ENCODE data around the gene RANBP9.

The RANBP9 gene

DNA sequence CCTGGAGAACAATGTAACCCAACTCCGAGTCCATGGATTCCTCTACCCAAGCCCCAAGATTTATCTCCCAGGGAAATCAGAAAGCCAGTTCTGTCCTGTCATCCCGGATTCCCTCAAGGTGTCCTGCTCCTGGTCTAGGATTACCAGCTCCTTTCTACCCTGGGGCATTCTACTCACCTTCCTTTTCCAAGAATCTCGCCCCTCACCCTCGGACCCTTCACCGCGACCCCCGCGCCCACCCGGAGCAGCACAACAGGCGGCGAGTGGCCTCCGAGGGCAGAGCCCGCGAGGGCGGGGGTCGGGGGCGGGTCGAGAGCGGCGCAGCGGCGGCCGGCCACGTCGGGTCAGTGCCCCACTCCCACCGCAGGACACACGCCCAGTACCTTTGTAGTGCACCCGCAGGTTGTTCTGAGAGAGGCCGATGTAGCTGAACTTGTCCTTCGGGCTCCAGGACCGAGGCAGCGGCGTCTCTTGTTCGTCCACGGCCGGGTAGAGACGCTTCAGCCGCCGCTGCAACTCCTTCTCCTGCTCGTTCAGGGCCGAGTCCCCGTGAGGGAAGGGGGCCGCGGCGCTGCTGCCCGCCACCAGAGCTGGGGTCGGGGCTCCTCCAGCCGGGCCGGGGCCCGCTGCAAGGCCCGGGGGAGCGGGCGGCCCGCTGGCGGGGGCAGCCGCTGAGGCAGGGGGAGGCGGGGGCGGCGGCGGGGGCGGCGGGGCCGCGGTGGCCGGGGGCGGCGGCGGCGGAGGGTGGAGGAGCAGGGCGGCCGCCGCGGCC is 897 bp downstream of the RANBP9 start:
- no peak for ATAC-seq

DNA sequence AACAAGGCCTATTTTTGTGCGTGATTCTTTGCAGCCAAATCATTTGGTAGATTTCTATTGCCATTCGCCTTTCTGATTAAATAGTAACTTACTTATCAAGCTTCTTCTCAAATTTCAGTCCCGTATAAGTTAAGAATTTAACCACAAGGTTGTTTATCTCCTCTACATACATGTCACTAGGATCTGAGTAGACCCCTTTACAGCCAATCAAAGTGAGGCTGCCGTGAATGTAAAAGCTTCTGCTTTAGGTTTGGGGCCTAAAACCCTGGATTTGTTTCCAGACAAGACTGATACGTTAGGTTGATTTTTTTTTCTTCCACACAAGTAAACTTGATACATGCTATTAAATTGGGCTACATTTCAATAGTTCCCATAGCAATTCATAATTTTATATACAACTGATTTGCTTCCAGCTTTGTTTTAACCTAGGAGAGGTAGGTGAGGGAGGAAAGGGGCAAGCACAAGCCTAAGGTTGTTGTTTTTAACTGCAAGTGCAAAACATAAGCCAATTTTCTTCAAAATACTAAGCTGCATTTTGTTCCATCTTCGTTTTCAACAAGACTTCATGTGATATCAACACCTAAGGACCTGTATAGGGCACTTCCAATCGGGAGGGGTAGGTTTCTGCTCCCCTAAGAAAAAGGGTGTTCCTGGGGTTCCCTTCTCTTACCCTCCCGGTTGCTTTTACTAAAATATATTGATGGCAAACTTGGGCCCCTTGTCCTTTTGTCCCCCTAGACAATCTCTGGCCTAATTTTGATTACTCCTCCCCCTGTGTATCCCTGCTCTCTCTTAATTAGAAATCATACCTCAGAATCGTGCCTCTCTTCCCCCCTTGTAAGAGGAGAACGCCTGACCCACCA is 1.7 kb downstream of the RANBP9 start:
- ATAC-seq = no peak

DNA sequence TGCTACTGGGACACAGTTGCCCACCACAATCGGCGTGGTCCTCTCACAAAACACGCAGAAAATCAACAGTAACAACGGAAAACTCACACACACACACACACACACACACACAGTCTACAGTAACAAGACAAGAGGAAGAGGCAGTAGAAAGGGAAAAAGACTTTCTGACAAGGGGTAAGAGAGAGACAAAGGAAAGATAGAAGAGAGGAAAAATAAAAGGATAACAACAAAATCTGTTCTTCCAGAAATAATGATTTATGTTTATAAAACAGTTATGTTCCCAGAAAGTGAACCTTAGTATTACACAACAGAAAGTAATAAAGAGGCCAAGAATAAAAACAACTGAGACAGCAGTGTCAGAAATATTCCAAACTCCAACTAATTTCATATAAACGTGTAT is 2.9 kb downstream of the RANBP9 start:
- no peak for ATAC-seq

DNA sequence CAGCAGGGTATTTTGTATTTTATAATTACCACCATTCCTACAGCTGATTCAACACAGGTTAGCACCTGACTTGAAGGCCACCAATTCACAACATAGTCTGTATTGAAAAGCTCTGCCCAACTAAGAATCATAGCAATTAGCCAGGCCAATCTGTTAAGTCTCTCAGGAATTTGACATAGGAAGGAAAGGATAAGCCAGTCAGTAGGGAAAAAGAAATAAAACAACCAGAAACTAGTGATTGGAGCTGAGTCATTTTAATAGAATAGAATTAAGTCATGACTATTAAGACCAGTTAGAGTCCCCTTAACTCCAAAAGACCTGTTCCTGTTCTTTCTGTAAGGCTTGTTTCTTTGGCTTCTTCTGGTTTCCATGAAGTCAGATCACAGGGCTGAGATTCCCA is 8.1 kb downstream of the RANBP9 start:
- peak; percentile 29 to 56 for ATAC-seq

DNA sequence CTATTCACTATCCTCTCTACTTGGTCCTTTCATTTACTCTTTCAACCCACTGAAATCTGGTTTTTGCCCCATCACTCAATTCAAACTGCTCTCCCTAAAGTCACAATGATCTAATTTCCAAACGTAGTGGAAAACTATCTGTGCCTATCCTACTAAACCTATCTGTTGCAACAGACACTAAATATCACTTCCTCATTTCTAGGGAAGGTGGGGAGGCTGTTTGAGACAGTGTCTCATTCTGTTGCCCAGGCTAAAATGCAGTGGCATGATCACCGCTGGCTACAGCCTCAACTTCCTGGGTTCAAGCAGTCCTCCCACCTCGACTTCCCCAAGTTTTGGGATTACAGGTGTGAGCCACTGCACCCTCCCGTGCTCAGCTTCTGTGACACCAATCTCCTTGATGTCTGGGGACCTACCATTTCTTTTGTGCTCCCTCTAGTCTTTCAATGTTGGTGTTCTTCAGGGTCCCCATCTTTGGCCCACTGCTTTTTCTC is 8.8 kb downstream of the RANBP9 start:
- no peak for ATAC-seq

DNA sequence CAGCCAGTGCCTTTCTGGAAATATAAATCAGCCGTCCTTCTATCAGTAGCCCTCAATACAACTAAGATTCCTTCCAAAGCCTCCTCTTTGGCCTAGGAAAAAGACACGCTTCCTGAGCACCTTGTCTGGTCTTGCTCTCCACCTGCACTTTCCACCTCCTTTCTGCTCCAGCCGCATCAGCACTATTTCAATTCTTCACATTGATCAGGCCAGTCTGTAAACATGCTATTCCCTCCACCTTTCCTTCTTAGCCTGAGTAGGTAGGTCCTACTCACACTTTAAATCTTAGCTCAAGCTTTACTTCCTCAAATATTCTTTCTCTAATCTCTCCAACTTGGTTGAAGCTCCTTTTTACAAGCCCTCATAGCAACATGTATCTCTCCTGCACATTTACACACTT is 11.4 kb downstream of the RANBP9 start:
- no peak for ATAC-seq

DNA sequence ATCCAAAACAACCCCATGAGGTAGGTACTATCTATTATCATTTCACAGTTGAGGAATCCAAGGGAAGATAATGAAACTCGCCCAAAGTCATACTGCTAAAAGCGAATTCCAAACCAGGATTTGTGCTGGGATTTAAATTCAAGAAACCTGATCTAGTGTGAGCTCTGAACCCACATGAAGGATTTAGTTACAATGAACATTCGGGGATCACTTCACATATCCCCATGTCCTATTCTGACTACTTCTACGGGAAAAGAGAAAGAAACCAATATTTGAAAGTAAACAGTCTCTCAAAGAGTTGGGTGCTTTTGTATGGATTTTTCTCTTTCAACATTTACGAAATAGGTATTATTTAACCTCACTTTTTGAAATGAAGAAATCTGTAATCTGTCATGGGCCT is 12.9 kb downstream of the RANBP9 start:
- ATAC-seq = no peak

DNA sequence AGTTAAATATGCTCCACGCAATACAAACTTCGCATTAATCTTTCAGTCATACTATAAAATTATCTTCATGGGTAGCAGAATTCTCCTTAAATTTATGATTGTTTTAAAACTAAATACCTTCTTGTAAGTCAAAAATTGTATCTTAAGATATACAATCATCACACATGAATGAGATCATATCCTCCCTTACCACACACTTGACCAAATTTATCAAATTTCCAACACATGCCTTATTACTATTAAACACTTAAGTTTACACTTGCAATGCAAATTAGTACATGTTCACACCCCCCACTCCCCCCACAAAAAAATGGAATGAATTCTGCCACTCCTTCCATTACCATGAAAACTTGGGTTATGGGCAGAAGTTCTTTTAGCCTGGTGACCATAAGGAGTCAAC is 13.8 kb downstream of the RANBP9 start:
- ATAC-seq = no peak

DNA sequence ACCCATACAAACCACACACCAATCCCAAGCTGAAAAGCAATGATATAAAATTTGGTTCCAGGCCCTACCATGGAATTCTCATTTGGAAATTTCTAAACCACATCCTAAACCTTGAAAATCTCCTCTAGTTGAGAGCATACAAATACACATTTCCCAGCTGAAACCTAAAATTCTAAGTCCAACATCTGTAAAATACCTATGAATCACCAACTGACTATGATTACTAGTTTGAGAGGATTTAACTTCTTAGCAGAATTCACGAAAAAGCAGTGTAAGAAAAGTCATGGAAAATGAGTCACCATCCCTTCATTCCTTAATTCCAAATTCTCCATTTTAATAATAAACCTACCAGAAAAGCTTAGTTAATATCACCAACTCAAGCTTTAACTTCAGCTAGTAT is 15.4 kb downstream of the RANBP9 start:
- no peak for ATAC-seq

DNA sequence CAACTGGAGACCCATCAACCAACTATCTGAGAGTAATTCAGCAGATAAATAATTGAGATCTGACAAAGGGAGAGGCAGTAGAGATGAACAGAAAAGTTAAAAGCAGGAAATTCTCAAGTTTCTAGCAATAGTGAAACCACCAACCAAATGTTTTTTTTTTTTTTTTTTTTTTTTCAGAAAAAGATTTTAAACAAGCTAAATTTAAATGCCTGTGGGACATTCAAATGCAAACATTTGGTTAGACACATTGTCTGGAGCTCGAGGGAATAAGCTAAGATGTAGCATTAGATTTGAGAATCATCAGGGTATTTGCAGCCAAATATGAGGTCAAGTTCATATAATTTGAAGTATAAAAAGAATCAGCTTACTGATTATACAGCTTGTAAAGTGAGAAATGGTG is 16.4 kb downstream of the RANBP9 start:
- peak in 1 of 2 donors; percentile 24 for ATAC-seq

DNA sequence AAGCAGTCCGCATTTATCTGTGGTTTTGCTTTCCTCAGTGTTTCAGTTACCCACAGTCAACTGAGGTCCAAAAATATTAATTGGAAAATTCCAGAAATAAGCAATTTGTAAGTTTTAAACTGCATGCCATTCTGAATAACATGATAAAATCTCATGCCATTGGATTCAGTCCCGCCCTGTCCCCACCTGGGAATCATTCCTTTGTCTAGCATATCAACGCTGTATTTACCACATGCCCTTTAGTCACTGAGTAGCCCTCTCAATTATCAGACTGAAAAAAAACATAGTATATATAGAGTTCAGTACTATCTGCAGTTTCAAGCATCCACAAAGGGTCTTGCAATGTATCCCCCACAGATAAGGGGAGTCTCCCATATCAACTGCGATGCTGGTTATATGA is 17.1 kb downstream of the RANBP9 start:
- no peak for ATAC-seq

DNA sequence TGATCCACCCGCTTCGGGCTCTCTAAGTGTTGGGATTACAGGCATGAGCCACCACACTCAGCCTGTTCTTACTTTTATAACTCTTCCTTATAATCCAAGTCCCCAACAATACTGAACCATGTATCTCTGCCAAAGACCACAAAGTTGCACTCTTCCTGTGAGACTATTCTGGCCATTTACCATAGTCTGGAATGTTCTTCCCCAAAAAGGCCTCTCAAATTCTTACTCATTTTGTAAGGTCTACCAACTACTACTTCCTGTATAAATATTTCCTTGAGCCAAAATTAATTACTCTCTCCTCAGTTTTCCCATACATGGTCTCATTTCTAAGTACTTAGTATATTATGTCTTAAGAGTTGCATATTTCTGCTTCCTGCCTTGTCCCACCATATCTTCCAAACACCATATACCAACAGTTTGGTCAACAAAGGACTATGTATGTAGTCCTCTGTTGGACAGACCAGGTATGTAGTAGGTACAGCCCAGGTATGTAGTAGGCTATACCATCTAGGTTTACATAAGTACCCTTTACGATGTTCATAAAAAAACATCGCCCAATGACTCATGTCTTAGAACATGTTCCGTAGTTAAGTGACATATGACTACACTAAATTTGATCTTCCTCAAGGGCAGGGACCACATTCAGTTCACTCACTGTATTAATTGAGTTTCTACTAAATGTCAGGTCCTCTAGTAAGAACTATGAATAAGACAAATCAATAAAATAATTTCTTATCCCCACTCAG is 22.0 kb downstream of the RANBP9 start:
- peak; percentile 85 to 91 for ATAC-seq

DNA sequence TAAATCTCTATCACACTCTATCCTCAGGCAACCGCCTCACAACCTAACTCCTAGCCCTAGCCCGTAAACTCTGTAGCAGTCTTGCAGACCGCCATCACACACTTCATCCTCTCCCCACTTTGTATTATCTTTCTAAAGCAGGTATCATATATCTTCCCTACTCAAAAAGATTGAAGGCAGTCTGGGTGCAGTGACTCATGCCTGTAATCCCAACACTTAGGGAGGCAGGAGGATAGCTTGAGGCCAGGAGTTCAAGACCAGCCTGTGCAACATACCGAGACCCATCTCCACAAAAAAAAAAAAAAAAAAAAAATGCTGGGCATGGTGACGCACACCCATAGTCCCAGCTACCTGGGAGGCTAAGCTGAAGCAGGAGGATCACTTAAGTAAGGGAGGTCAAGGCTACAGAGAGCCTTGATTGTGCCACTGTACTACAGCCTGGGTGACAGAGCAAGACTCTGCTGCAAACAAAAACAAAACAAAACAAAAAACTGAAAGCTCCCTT is 22.9 kb downstream of the RANBP9 start:
- ATAC-seq = no peak

DNA sequence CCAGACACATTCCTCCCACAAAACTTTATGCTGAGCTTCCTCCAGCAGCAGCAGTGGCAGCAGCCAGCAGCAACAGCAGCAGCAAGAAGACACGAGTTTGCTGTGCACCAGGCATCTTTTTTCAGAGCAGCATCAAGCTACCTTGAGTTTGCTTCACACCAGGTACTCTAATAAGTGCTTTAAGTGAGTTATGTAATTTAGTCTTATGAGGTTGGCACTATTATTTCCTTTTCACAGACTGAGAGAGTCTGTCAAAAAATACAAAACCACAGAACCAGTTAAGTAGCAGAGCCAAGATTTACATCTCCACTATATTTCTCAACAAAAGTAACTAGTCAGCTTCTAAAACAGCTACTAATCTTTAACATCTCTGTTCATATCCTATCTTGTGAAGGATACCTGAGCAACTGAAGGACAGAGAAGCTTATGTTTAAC is 23.7 kb downstream of the RANBP9 start:
- ATAC-seq = peak; percentile 30 to 47

DNA sequence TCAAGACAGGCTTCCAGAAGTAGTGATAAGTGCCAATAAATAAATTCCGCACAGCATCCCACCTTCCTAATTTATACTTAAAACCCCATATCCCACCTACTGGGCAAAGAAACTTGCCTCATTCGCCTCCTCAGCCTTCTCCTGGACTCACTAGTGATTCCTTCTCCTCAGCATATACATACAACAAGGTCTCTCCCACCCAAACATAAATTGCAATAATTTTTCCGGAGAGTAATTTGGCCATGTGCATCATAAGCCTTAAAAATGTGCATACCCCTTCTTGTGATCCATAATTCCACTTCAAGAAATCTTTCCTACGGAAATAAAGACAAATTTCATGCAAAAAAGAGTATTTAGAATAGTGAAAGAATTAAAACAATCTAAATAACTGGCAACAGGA is 26.8 kb downstream of the RANBP9 start:
- ATAC-seq = no peak

DNA sequence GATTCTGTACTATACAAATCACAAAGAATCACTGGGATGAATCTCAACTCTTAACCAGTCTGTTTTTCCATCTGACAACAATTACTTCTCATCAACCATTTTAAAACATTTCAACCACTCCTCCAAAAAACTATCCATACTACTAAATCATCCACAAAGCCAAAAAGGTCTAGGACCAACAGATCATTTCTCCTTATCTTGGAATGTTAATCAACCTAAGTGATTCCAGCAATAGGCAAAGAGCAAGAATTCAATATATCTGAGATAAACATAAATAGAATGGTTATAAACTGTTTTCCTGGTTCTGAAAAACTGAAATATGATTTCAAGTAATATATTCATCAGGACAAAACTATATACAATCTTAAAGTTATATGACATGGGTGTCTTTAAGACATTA is 28.6 kb downstream of the RANBP9 start:
- no peak for ATAC-seq

DNA sequence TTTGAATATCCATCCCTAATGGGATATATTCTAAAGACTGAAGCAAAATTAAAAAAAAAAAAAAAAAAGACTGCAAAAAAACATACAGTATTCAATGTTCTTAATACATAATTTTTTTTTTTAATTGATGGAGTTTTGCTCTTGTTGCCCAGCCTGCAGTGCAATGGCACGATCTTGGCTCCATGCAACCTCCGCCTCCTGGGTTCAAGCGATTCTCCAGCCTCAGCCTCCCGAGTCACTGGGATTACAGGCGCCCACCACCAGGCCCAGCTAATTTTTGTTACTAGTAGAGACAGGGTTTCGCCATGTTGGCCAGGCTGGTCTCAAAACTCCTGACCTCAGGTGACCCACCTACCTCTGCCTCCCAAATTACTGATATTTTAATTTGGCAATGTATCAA is 29.3 kb downstream of the RANBP9 start:
- no peak for ATAC-seq

DNA sequence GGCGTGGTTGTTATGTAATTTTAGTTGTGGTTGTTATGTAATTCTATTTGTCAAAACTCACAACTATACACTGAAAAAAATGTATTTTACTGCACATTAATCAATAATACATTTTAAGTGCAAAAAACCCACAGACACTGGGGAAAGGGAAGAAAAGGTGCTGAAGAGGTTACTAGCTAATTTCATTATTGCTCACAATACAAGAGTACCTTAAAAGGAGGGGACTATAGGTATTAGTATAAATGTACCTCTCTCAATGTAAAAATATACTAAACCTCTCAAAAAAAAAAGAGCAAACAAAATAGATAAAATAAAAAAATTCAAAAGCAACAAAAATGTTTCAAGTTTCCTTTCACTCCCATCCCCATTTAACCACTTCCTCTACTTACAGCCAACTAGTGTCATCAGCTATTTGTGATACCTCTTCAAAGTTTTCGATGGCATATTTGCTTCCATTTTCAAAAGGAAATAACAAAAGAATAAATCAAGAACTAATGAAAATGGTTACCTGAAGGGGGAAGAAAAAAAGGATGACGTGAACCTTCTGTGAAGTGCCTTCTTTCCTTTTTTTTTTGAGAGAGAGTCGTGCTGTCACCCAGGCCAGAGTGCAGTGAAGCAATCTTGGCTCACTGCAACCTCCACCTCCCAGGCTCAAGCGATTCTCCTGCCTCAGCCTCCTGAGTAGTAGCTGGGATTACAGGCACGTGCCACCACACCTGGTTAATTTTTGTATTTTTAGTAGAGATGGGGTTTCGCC is 30.2 kb downstream of the RANBP9 start:
- peak; percentile 74 to 78 for ATAC-seq

DNA sequence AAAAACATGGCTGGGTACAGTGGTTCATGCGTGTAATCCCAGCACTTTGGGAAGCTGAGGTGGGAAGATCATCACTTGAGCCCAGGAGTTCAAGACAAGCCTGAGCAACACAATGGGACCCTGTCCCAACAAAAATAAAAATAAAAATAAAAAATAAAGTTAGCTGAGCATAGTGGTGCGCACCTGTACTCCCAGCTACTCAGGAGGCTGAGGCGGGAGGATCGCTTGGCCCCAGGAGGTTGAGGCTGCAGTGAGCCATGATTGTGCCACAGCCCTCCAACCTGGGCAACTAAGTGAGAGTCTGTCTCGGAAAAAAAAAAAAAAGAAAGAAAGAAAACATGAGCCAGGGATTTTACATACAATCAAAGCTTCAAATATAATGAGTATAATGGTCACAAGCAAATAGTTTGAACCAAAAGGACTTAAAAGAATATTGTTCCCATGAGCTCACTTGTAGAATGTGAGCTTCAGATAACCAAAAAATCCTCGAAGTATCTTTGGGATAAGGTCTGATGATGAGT is 31.1 kb downstream of the RANBP9 start:
- ATAC-seq = no peak

DNA sequence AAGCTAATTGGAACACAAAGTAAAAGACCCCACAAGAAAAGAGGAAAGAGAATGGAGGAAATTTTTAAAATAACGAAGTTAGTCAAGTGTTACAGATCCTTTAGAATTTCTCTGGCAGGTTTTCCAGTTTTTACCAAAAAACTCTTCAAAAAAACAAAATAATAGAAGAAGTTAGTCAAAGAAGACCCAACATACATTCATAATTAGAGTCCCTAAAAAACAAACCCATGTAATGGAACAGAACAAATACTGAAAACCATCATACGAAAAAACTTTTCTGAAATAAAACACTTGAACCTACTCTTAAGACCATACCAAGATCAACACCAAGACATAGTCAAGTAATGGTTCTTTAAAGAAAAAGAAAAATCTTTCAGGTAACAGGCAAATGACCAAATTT is 31.6 kb downstream of the RANBP9 start:
- ATAC-seq = no peak

DNA sequence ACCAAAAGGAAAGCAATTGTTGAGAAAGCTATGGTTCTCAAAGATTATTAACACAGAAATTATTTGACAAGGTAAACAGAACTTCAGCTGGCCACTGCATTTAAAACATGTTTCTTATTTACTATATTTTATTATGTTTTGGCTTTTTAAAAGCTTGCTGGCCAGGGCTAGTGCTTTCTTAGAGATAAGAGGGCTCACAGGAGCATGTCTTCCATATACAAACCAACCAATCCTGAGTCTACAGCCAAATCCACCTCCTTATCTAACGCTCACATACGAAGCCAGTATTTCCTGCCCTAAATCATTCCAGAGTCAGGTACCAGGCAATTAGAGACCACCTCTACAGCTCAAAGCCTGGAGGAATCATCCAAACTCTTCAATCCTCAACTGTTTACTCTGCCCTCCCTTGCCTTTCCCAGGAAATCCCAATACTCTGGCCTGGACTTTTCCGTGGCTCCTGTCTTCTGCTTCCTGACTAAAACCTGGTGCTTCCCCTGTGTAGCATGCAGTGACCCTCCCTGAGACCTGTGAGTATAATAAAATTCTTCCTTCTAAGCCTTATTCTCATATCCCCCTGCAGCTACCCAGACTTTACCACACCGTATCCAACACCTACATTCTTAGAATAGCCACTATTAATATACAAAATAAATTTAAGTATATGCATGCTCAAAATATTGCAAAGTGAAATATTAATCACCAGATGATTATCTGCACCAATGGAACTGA is 33.2 kb downstream of the RANBP9 start:
- no peak for ATAC-seq
